IMR-90 (cell line): ENCODE results near the gene TMPRSS9.
"Not testable (repeated sequence)": the region's sequence is repeated elsewhere in the genome, so short reads cannot be mapped to it uniquely, and the experiment has no call there.

Source experiments
- BHLHE40 ChIP-seq: fragments of 150-350 bp; IDR thresholded peaks from 2 replicates; pipeline ENCODE4 v1.6.1; 2016; ENCODE audit warnings: mild to moderate bottlenecking, low read depth, low read length
- CEBPB ChIP-seq: IDR thresholded peaks from 2 replicates; pipeline ENCODE4 v1.6.1; 2012; ENCODE audit warnings: low read depth, low read length, improper control_type of control experiment
- CTCF ChIP-seq: conservative IDR thresholded peaks from 2 replicates; pipeline ENCODE4 v1.5.1; 2012; ENCODE audit warnings: mild to moderate bottlenecking, low read depth, low read length, improper control_type of control experiment
- ELK1 ChIP-seq: fragments of 150-350 bp; IDR thresholded peaks from 2 replicates; pipeline ENCODE4 v1.6.1; 2016; ENCODE audit warnings: low read depth, mild to moderate bottlenecking, low read length, moderate library complexity, borderline replicate concordance
- FOS ChIP-seq: fragments of 150-350 bp; IDR thresholded peaks from 2 replicates; pipeline ENCODE4 v1.6.1; 2016; ENCODE audit warnings: low read depth, low read length
- MAFK ChIP-seq: IDR thresholded peaks from 2 replicates; pipeline ENCODE4 v1.6.1; 2012; ENCODE audit warnings: low read depth, low read length, improper control_type of control experiment
- MAZ ChIP-seq: IDR thresholded peaks from 2 replicates; pipeline ENCODE4 v1.6.1; 2012; ENCODE audit warnings: low read depth, mild to moderate bottlenecking, low read length, improper control_type of control experiment, moderate library complexity, borderline replicate concordance
- MXI1 ChIP-seq: IDR thresholded peaks from 2 replicates; pipeline ENCODE4 v1.6.1; 2012; ENCODE audit warnings: low read depth, mild to moderate bottlenecking, low read length, moderate library complexity, borderline replicate concordance
- NFE2L2 ChIP-seq: fragments of 150-350 bp; IDR thresholded peaks from 2 replicates; pipeline ENCODE4 v1.6.1; 2016; ENCODE audit warnings: low read depth, mild to moderate bottlenecking, low read length
- POLR2A ChIP-seq: IDR thresholded peaks from 2 replicates; pipeline ENCODE4 v1.6.1; 2012; ENCODE audit warnings: mild to moderate bottlenecking, low read depth, low read length
- RAD21 ChIP-seq: IDR thresholded peaks from 2 replicates; pipeline ENCODE4 v1.6.1; 2012; ENCODE audit warnings: low read length, improper control_type of control experiment
- RFX5 ChIP-seq: IDR thresholded peaks from 2 replicates; pipeline ENCODE4 v1.8.0; 2012; ENCODE audit warnings: low read depth, mild to moderate bottlenecking, low read length, moderate library complexity
- SMC3 ChIP-seq: fragments of 150-350 bp; IDR thresholded peaks from 2 replicates; pipeline ENCODE4 v1.6.1; 2016; ENCODE audit warnings: low read depth, mild to moderate bottlenecking, antibody characterized with exemption, low read length, moderate library complexity

GRCh38 chr19:2463694-2464093 lies 103.6 kb downstream of the TMPRSS9 start:
- not testable (repeated sequence) for TF ChIP-seq CTCF, MAFK, RAD21, CEBPB, POLR2A, NFE2L2, MAZ, SMC3, MXI1, BHLHE40, ELK1, RFX5, FOS
